H9 (cell line): ENCODE results near the gene MROH2B. TPM values are rescaled to one million over a fixed set of nuclear protein-coding genes. Genes with fewer than 3 reads are reported as not detected.

Experiments
- DNase-seq: peaks from one replicate; pipeline ENCODE4 v3.0.0-alpha.2; 2017
- H2AFZ ChIP-seq: one replicate; pipeline ENCODE4 v1.6.1; 2013; ENCODE audit warnings: mild to moderate bottlenecking, low read length, control low read depth, moderate library complexity
- H2AK5ac ChIP-seq: 2 replicates; pipeline ENCODE4 v1.6.1; 2013; ENCODE audit warnings: low read length, control low read depth, mixed read lengths; ENCODE audit not compliant: insufficient read length
- H2BK120ac ChIP-seq: one replicate; pipeline ENCODE4 v1.6.1; 2013; ENCODE audit warnings: low read depth, mild to moderate bottlenecking, low read length, control low read depth, inconsistent platforms; ENCODE audit not compliant: poor library complexity, severe bottlenecking
- H2BK12ac ChIP-seq: 2 replicates; pipeline ENCODE4 v1.6.1; 2013; ENCODE audit warnings: low read length, control low read depth, mixed read lengths, low read depth; ENCODE audit not compliant: insufficient read length
- H2BK15ac ChIP-seq: 2 replicates; pipeline ENCODE4 v1.6.1; 2013; ENCODE audit warnings: low read depth, low read length, control low read depth
- H2BK20ac ChIP-seq: one replicate; pipeline ENCODE4 v1.6.1; 2013; ENCODE audit warnings: low read depth, mild to moderate bottlenecking, low read length, control low read depth, inconsistent platforms; ENCODE audit not compliant: poor library complexity, severe bottlenecking
- H2BK5ac ChIP-seq: 2 replicates; pipeline ENCODE4 v1.6.1; 2013; ENCODE audit warnings: low read length, control low read depth, mixed read lengths; ENCODE audit not compliant: insufficient read length
- H3K14ac ChIP-seq: 2 replicates; pipeline ENCODE4 v1.6.1; 2013; ENCODE audit warnings: low read length, control low read depth; ENCODE audit not compliant: insufficient read depth
- H3K18ac ChIP-seq: 2 replicates; pipeline ENCODE4 v1.6.1; 2013; ENCODE audit warnings: low read depth, mild to moderate bottlenecking, mixed read lengths, low read length, control low read depth; ENCODE audit not compliant: insufficient read length
- H3K23ac ChIP-seq: 2 replicates; pipeline ENCODE4 v1.6.1; 2013; ENCODE audit warnings: low read length, control low read depth, mixed read lengths, low read depth; ENCODE audit not compliant: insufficient read length
- H3K23me2 ChIP-seq: 2 replicates; pipeline ENCODE4 v1.6.1; 2013; ENCODE audit warnings: low read depth, mild to moderate bottlenecking, mixed read lengths, low read length, control low read depth; ENCODE audit not compliant: insufficient read length, poor library complexity, severe bottlenecking
- H3K27ac ChIP-seq: 2 replicates; pipeline ENCODE4 v1.5.1; 2013; ENCODE audit warnings: low read length, control low read depth, mixed read lengths, low read depth; ENCODE audit not compliant: insufficient read length
- H3K27me3 ChIP-seq: 2 replicates; pipeline ENCODE4 v1.6.1; 2013; ENCODE audit warnings: low read length, control low read depth, inconsistent platforms; ENCODE audit not compliant: insufficient read depth
- H3K4ac ChIP-seq: 2 replicates; pipeline ENCODE4 v1.6.1; 2013; ENCODE audit warnings: low read depth, mild to moderate bottlenecking, control low read depth, inconsistent platforms, low read length, moderate library complexity
- H3K4me1 ChIP-seq: 2 replicates; pipeline ENCODE4 v1.6.1; 2013; ENCODE audit warnings: low read length, control low read depth, inconsistent platforms; ENCODE audit not compliant: insufficient read depth
- H3K4me2 ChIP-seq: 2 replicates; pipeline ENCODE4 v1.6.1; 2013; ENCODE audit warnings: low read length, control low read depth, mixed read lengths; ENCODE audit not compliant: insufficient read length, insufficient read depth
- H3K56ac ChIP-seq: 2 replicates; pipeline ENCODE4 v1.6.1; 2013; ENCODE audit warnings: low read depth, mild to moderate bottlenecking, mixed read lengths, low read length, control low read depth; ENCODE audit not compliant: insufficient read length
- H3K79me1 ChIP-seq: 2 replicates; pipeline ENCODE4 v1.6.1; 2013; ENCODE audit warnings: low read depth, mild to moderate bottlenecking, moderate library complexity, low read length, control low read depth, inconsistent platforms; ENCODE audit not compliant: insufficient read depth, poor library complexity, severe bottlenecking
- H3K79me2 ChIP-seq: 2 replicates; pipeline ENCODE4 v1.6.1; 2013; ENCODE audit warnings: low read length, control low read depth, inconsistent platforms; ENCODE audit not compliant: insufficient read depth
- H3K9ac ChIP-seq: 2 replicates; pipeline ENCODE4 v1.6.1; 2013; ENCODE audit warnings: low read length, control low read depth, mixed read lengths; ENCODE audit not compliant: insufficient read length; ENCODE audit errors: extremely low read depth
- H3K9me3 ChIP-seq: one replicate; pipeline ENCODE4 v1.6.1; 2013; ENCODE audit warnings: low read depth, low read length, inconsistent platforms; ENCODE audit not compliant: control insufficient read depth
- H3T11ph ChIP-seq: one replicate; pipeline ENCODE4 v1.6.1; 2013; ENCODE audit warnings: mild to moderate bottlenecking, low read length, control low read depth, inconsistent platforms
- H4K20me1 ChIP-seq: one replicate; pipeline ENCODE4 v1.6.1; 2013; ENCODE audit not compliant: control insufficient read depth, insufficient read length, insufficient read depth
- H4K5ac ChIP-seq: 2 replicates; pipeline ENCODE4 v1.6.1; 2013; ENCODE audit warnings: low read depth, mild to moderate bottlenecking, mixed read lengths, low read length, control low read depth; ENCODE audit not compliant: insufficient read length
- H4K8ac ChIP-seq: replicated peaks from 2 replicates; pipeline ENCODE4 v1.6.1; 2013; ENCODE audit warnings: low read length, control low read depth, mixed read lengths, low read depth; ENCODE audit not compliant: insufficient read length
- H4K91ac ChIP-seq: 2 replicates; pipeline ENCODE4 v1.6.1; 2013; ENCODE audit warnings: low read depth, mild to moderate bottlenecking, moderate library complexity, mixed read lengths, low read length, control low read depth; ENCODE audit not compliant: insufficient read length
- H3K27ac Mint-ChIP-seq, 3 experiments: 2 replicates in 2 of 3; 3 replicates in 1 of 3; pipeline ENCODE4 v1.8.0; 2020 to 2021; ENCODE audit warnings: mixed read lengths in 3 of 3, mild to moderate bottlenecking in 1 of 3, moderate library complexity in 1 of 3
- H3K27me3 Mint-ChIP-seq: 2 replicates; pipeline ENCODE4 v1.8.0; 2021; ENCODE audit warnings: low read depth, mild to moderate bottlenecking, moderate library complexity, mixed read lengths
- H3K36me3 Mint-ChIP-seq, 3 experiments: 2 replicates in 2 of 3; 3 replicates in 1 of 3; pipeline ENCODE4 v1.8.0; 2020 to 2021; ENCODE audit warnings: low read depth in 3 of 3, mixed read lengths in 3 of 3; ENCODE audit not compliant: insufficient read depth in 1 of 3
- H3K4me1 Mint-ChIP-seq, 2 experiments: 2 replicates each; pipeline ENCODE4 v1.8.0; 2020; ENCODE audit warnings: mixed read lengths in 2 of 2
- H3K4me3 Mint-ChIP-seq, 2 experiments: 2 replicates in 1 of 2; 3 replicates in 1 of 2; pipeline ENCODE4 v1.8.0; 2020 to 2021; ENCODE audit warnings: mild to moderate bottlenecking in 2 of 2, mixed read lengths in 2 of 2, moderate library complexity in 1 of 2
- H3K9me3 Mint-ChIP-seq, 2 experiments: 2 replicates in 1 of 2; 3 replicates in 1 of 2; pipeline ENCODE4 v1.8.0; 2020; ENCODE audit warnings: mild to moderate bottlenecking in 2 of 2, mixed read lengths in 2 of 2, moderate library complexity in 1 of 2
- WGBS: extraction: QIAGEN DNeasy Blood & Tissue Kit; methylation state at CpG from one replicate; pipeline ENCODE4 v1.1.7; 2013; ENCODE audit warnings: missing lambda C conversion rate, low lambda C conversion rate, mixed read lengths; ENCODE audit not compliant: insufficient read length; ENCODE audit errors: extremely low coverage; 5-methylcytosine and 5-hydroxymethylcytosine counted together
- total RNA-seq: library from RNA; stranded (reverse); gene quantifications from 2 replicates; pipeline ENCODE4 v1.2.1, GENCODE V29; 2021
- TF ChIP-seq, protein P1 (sequence below): fragments of 200-600 bp; sonication (generic); conservative IDR thresholded peaks from 3 replicates; pipeline ENCODE4 v1.8.0; 2021; ENCODE audit warnings: antibody characterized with exemption, mild to moderate bottlenecking

The MROH2B gene
- total RNA-seq, 1 experiment from 2014 or later: not detected

DNA sequence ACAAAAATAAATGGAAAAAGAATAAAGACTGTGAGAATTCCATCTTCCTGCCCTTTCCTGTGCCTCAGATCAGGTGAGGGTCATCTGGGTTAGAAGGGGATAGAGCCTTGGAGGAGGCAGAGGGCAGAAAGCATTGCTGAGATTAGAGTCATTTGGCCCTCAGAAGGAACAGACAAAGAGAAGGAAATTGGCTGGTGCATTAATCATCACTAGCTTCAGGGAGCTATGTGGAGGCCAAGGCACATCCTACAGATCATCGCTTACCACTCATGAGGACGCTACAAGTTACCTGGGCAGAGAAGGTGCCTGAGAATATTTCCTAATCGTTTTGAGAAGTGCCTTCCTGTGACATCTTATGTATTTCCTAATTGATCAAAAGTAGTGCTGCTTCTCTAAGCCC, 87.4 kb downstream of the MROH2B start:
- H4K20me1 ChIP-seq: no peaks in the 10 kb centered on the region
- no peak for DNase-seq
- H2BK5ac ChIP-seq: no peak overlapping the region
- TF ChIP-seq, protein P1, sequence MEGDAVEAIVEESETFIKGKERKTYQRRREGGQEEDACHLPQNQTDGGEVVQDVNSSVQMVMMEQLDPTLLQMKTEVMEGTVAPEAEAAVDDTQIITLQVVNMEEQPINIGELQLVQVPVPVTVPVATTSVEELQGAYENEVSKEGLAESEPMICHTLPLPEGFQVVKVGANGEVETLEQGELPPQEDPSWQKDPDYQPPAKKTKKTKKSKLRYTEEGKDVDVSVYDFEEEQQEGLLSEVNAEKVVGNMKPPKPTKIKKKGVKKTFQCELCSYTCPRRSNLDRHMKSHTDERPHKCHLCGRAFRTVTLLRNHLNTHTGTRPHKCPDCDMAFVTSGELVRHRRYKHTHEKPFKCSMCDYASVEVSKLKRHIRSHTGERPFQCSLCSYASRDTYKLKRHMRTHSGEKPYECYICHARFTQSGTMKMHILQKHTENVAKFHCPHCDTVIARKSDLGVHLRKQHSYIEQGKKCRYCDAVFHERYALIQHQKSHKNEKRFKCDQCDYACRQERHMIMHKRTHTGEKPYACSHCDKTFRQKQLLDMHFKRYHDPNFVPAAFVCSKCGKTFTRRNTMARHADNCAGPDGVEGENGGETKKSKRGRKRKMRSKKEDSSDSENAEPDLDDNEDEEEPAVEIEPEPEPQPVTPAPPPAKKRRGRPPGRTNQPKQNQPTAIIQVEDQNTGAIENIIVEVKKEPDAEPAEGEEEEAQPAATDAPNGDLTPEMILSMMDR: no peak
- H3K23ac ChIP-seq: no peak overlapping the region
- WGBS: no CpG with 5 or more reads among the region's 3 CpGs
- H3K79me1 ChIP-seq: no peaks in the 10 kb centered on the region
- no peak overlapping the region for H3T11ph ChIP-seq
- H3K14ac ChIP-seq: no peak overlapping the region
- H3K4me2 ChIP-seq: no peak overlapping the region
- H3K4me1 ChIP-seq: no peaks in the 10 kb centered on the region
- no peak overlapping the region for H4K5ac ChIP-seq
- H3K18ac ChIP-seq: no peak overlapping the region
- H3K9ac ChIP-seq: no peak overlapping the region
- H2AK5ac ChIP-seq: no peak overlapping the region
- Mint-ChIP-seq H3K4me3 (no peak overlapping the region), H3K27ac (no peak overlapping the region), H3K36me3 (no peaks in the 10 kb centered on the region), H3K9me3 (no peaks in the 10 kb centered on the region; a peak in 3 of 5 replicates), H3K4me1 (no peaks in the 10 kb centered on the region), H3K27me3 (no peaks in the 10 kb centered on the region)
- no peak overlapping the region for H2BK20ac ChIP-seq
- no peak overlapping the region for H2BK120ac ChIP-seq
- no peaks in the 10 kb centered on the region for H3K27me3 ChIP-seq
- no peaks in the 10 kb centered on the region for H3K79me2 ChIP-seq
- H3K27ac ChIP-seq: no peak overlapping the region
- H3K9me3 ChIP-seq: no peaks in the 10 kb centered on the region
- no peak overlapping the region for H4K8ac ChIP-seq
- no peak overlapping the region for H4K91ac ChIP-seq
- no peak overlapping the region for H3K4ac ChIP-seq
- H2BK15ac ChIP-seq: no peak overlapping the region
- no peaks in the 10 kb centered on the region for H3K23me2 ChIP-seq
- no peak overlapping the region for H2BK12ac ChIP-seq
- no peak overlapping the region for H2AFZ ChIP-seq
- no peak overlapping the region for H3K56ac ChIP-seq
